PC-3 (cell line): Measurements from ENCODE around the gene EP400. TPM values are rescaled to one million over a fixed set of nuclear protein-coding genes. Genes with fewer than 3 reads are reported as not detected.
"Not testable (repeated sequence)": the region's sequence is repeated elsewhere in the genome, so short reads cannot be mapped to it uniquely, and the experiment has no call there.

Experiments
- ATAC-seq: fragments of 200-7000 bp; cut with Tn5 transposase; 2 replicates; pipeline ENCODE4 v1.9.1; 2020; ENCODE audit warnings: mild to moderate bottlenecking, moderate library complexity
- BruUV-seq: library from RNA; stranded (reverse); fragments of 400-500 nt; replicated peaks from 2 replicates; lab custom pipeline; 2021; lab: Mats Ljungman, UMichigan
- CTCF ChIA-PET: fragments of 300-600 bp; sonication (Branson Sonifier 250); formaldehyde crosslinking; loops from one replicate; lab custom pipeline; 2022; ENCODE audit warnings: antibody characterized with exemption; lab: Charles Lee
- POLR2A ChIA-PET: fragments of 300-600 bp; sonication (Branson Sonifier 250); formaldehyde crosslinking; loops from one replicate; lab custom pipeline; 2022; ENCODE audit warnings: antibody characterized with exemption; ENCODE audit not compliant: unreplicated experiment; lab: Charles Lee
- DNase-seq: peaks from one replicate; pipeline ENCODE4 v3.0.0-alpha.2; 2015
- H2AFZ ChIP-seq: fragments of 300-600 bp; sonication (generic); 2 replicates; pipeline ENCODE4 v1.6.0; 2016; ENCODE audit warnings: antibody characterized with exemption, low read length
- H3F3A ChIP-seq: fragments of 300-600 bp; sonication (generic); one replicate; pipeline ENCODE4 v1.6.0; 2017; ENCODE audit warnings: antibody characterized with exemption, low read length, control low read depth, mild to moderate bottlenecking; ENCODE audit not compliant: unreplicated experiment
- H3K27ac ChIP-seq: fragments of 300-600 bp; sonication (generic); 2 replicates; pipeline ENCODE4 v1.5.1; 2016; ENCODE audit warnings: mild to moderate bottlenecking, low read length
- H3K27me3 ChIP-seq: fragments of 300-600 bp; sonication (generic); 2 replicates; pipeline ENCODE4 v1.6.1; 2016; ENCODE audit warnings: low read length, mixed read lengths
- H3K36me3 ChIP-seq: fragments of 300-600 bp; sonication (generic); 2 replicates; pipeline ENCODE4 v1.6.1; 2016; ENCODE audit warnings: low read depth, mixed run types, low read length, mixed read lengths
- H3K4me1 ChIP-seq: fragments of 300-600 bp; sonication (generic); 2 replicates; pipeline ENCODE4 v1.5.1; 2016; ENCODE audit warnings: low read length; ENCODE audit not compliant: insufficient read depth
- H3K4me2 ChIP-seq: fragments of 300-600 bp; sonication (generic); 2 replicates; pipeline ENCODE4 v1.6.0; 2016; ENCODE audit warnings: low read length
- H3K4me3 ChIP-seq: fragments of 300-600 bp; sonication (generic); 2 replicates; pipeline ENCODE4 v1.5.1; 2016; ENCODE audit warnings: mild to moderate bottlenecking, low read length, mixed read lengths
- H3K79me2 ChIP-seq: fragments of 300-600 bp; sonication (generic); 2 replicates; pipeline ENCODE4 v1.6.1; 2017; ENCODE audit warnings: low read length, mixed read lengths
- H3K9ac ChIP-seq: fragments of 300-600 bp; sonication (generic); 2 replicates; pipeline ENCODE4 v1.6.0; 2016; ENCODE audit warnings: mild to moderate bottlenecking, low read length
- H3K9me2 ChIP-seq: fragments of 300-600 bp; sonication (generic); replicated peaks from 2 replicates; pipeline ENCODE4 v1.6.1; 2016; ENCODE audit warnings: mixed run types, low read length, mixed read lengths
- H3K9me3 ChIP-seq: fragments of 300-600 bp; sonication (generic); 2 replicates; pipeline ENCODE4 v1.6.1; 2016; ENCODE audit warnings: low read length, mixed read lengths
- H4K20me1 ChIP-seq: fragments of 300-600 bp; sonication (generic); 2 replicates; pipeline ENCODE4 v1.6.1; 2016; ENCODE audit warnings: low read length, mixed read lengths
- EZH2 ChIP-seq: fragments of 300-600 bp; sonication (generic); IDR thresholded peaks from one replicate; pipeline ENCODE4 v1.6.1; 2017; ENCODE audit warnings: antibody characterized with exemption, mild to moderate bottlenecking, low read length; ENCODE audit not compliant: unreplicated experiment
- EZH2phosphoT487 ChIP-seq: fragments of 300-600 bp; sonication (generic); IDR thresholded peaks from 2 replicates; pipeline ENCODE4 v1.6.1; 2018; ENCODE audit warnings: mild to moderate bottlenecking, antibody characterized with exemption, low read length, borderline replicate concordance
- intact Hi-C: fragments of 100-400 bp; cut with micrococcal nuclease; formaldehyde crosslinking; loops from 2 replicates; pipeline ENCODE4 v1.9.0; 2023
- total RNA-seq: library from RNA; depleted of rRNA; stranded (reverse); fragments of >200 nt; gene quantifications from 2 replicates; pipeline ENCODE4 v1.2.3, GENCODE V29; 2014
- TF ChIP-seq, protein P1 (sequence below): fragments of 300-600 bp; sonication (generic); conservative IDR thresholded peaks from 2 replicates; pipeline ENCODE4 v1.5.1; 2017; ENCODE audit warnings: antibody characterized with exemption, low read depth, mild to moderate bottlenecking, low read length

EP400 gene
- total RNA-seq, 1 experiment from 2014 or later, result 20.2 TPM

- Histone ChIP-seq H3K9me3 (no peaks in the 10 kb centered on the region), H3K79me2 (no peaks in the 10 kb centered on the region), H3K9ac (no peak overlapping the region), H3K4me3 (no peak overlapping the region), H3K36me3 (peaks cover 41% of the 10 kb centered on the region), H3K4me2 (no peak overlapping the region), H4K20me1 (peaks cover 4% of the 10 kb centered on the region; the same call in 1 of the 2 replicates), H2AFZ (no peak overlapping the region), H3K27ac (no peak overlapping the region), H3K9me2 (no peaks in the 10 kb centered on the region), H3F3A (no peaks in the 10 kb centered on the region), H3K27me3 (no peaks in the 10 kb centered on the region), H3K4me1 (peaks cover 8% of the 10 kb centered on the region)
- DNase-seq, result no peak
- no TSS peak for BruUV-seq
- ChIA-PET CTCF (no interaction called here), POLR2A (no interaction called here)
- no peak for ATAC-seq
- TF ChIP-seq EZH2 (no peak), EZH2phosphoT487 (no peak)
- TF ChIP-seq, protein P1, sequence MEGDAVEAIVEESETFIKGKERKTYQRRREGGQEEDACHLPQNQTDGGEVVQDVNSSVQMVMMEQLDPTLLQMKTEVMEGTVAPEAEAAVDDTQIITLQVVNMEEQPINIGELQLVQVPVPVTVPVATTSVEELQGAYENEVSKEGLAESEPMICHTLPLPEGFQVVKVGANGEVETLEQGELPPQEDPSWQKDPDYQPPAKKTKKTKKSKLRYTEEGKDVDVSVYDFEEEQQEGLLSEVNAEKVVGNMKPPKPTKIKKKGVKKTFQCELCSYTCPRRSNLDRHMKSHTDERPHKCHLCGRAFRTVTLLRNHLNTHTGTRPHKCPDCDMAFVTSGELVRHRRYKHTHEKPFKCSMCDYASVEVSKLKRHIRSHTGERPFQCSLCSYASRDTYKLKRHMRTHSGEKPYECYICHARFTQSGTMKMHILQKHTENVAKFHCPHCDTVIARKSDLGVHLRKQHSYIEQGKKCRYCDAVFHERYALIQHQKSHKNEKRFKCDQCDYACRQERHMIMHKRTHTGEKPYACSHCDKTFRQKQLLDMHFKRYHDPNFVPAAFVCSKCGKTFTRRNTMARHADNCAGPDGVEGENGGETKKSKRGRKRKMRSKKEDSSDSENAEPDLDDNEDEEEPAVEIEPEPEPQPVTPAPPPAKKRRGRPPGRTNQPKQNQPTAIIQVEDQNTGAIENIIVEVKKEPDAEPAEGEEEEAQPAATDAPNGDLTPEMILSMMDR, result no peak
- intact Hi-C loops, result no loop called here
These were observed 34.6 kb downstream of the EP400 start for GRCh38 chr12:131984334-131984733.

DNA sequence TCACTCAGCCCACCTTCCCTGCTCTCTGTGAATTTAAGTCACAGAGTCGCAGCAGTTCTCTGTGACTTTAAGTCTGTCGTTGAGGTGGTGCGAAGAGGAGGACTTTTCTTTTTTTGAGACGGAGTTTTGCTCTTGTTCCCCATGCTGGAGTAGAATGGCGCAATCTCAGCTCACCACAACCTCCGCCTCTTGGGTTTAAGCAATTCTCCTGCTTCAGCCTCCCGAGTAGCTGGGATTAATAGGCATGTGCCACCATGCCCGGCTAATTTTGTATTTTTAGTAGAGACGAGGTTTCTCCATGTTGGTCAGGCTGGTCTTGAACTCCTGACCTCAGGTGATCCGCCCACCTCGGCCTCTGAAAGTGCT, 35.8 kb downstream of the EP400 start:
- H3K9me3 ChIP-seq, H3K4me1 ChIP-seq, ATAC-seq, H3F3A ChIP-seq, H3K9ac ChIP-seq, H3K4me3 ChIP-seq, H2AFZ ChIP-seq, BruUV-seq, H3K9me2 ChIP-seq, H3K4me2 ChIP-seq, CTCF ChIA-PET, H3K79me2 ChIP-seq, POLR2A ChIA-PET, H4K20me1 ChIP-seq, H3K27me3 ChIP-seq, intact Hi-C loops, H3K27ac ChIP-seq, DNase-seq: not testable (repeated sequence)
- peaks cover 52% of the 10 kb centered on the region for H3K36me3 ChIP-seq

GRCh38 chr12:131986361-131986760, 36.6 kb downstream of the EP400 start:
- Histone ChIP-seq H3K36me3 (peaks cover 55% of the 10 kb centered on the region), H3K27ac (no peak overlapping the region), H3K4me3 (no peak overlapping the region), H3K27me3 (no peaks in the 10 kb centered on the region), H3K4me2 (no peak overlapping the region), H3K9me2 (no peaks in the 10 kb centered on the region), H4K20me1 (no peaks in the 10 kb centered on the region), H3K4me1 (no peaks in the 10 kb centered on the region; the same call in 1 of the 2 replicates), H3K79me2 (no peaks in the 10 kb centered on the region), H3F3A (no peaks in the 10 kb centered on the region), H2AFZ (no peak overlapping the region), H3K9ac (no peak overlapping the region), H3K9me3 (no peaks in the 10 kb centered on the region)
- ChIA-PET CTCF (no interaction called here), POLR2A (no interaction called here)
- no peak for DNase-seq
- TF ChIP-seq EZH2phosphoT487 (no peak), EZH2 (no peak)
- TF ChIP-seq, protein P1, result no peak
- no TSS peak for BruUV-seq
- no peak for ATAC-seq
- intact Hi-C loops, result no loop called here
